Hepatocyte (in vitro differentiated cells): ENCODE data around the gene PCCA. TPM values are rescaled to one million over a fixed set of nuclear protein-coding genes. Genes with fewer than 3 reads are reported as not detected.

Experiments
- DNase-seq: peaks from one replicate; pipeline ENCODE4 v3.0.0-alpha.2; 2016; ENCODE audit warnings: low spot score
- H2AFZ ChIP-seq: fragments of 200-600 bp; sonication (generic); 2 replicates; pipeline ENCODE4 v1.6.0; 2016; ENCODE audit warnings: antibody characterized with exemption, mild to moderate bottlenecking
- H3K27ac ChIP-seq: fragments of 200-600 bp; sonication (generic); 2 replicates; pipeline ENCODE4 v1.5.1; 2016; ENCODE audit warnings: mild to moderate bottlenecking
- H3K27me3 ChIP-seq: fragments of 200-600 bp; sonication (generic); 2 replicates; pipeline ENCODE4 v1.6.1; 2016
- H3K36me3 ChIP-seq: fragments of 200-600 bp; sonication (generic); replicated peaks from 2 replicates; pipeline ENCODE4 v1.5.1; 2016; ENCODE audit warnings: low read depth; ENCODE audit not compliant: insufficient read depth
- H3K4me1 ChIP-seq: fragments of 200-600 bp; sonication (generic); 2 replicates; pipeline ENCODE4 v1.5.1; 2016; ENCODE audit warnings: mild to moderate bottlenecking, moderate library complexity; ENCODE audit not compliant: insufficient read depth
- H3K4me2 ChIP-seq: fragments of 200-600 bp; sonication (generic); 2 replicates; pipeline ENCODE4 v1.6.0; 2016
- H3K4me3 ChIP-seq: fragments of 200-600 bp; sonication (generic); 2 replicates; pipeline ENCODE4 v1.5.1; 2016; ENCODE audit warnings: mild to moderate bottlenecking
- H3K79me2 ChIP-seq: fragments of 200-600 bp; sonication (generic); 2 replicates; pipeline ENCODE4 v1.6.0; 2017; ENCODE audit warnings: mild to moderate bottlenecking
- H3K9me2 ChIP-seq: fragments of 200-600 bp; sonication (generic); replicated peaks from 2 replicates; pipeline ENCODE4 v1.6.0; 2017; ENCODE audit warnings: mild to moderate bottlenecking; ENCODE audit not compliant: insufficient read depth
- H3K9me3 ChIP-seq: fragments of 200-600 bp; sonication (generic); 2 replicates; pipeline ENCODE4 v1.5.1; 2016; ENCODE audit warnings: low read depth, mild to moderate bottlenecking
- H4K20me1 ChIP-seq: fragments of 200-600 bp; sonication (generic); 2 replicates; pipeline ENCODE4 v1.6.0; 2016; ENCODE audit warnings: mild to moderate bottlenecking; ENCODE audit not compliant: insufficient read depth, poor library complexity, severe bottlenecking
- EZH2 ChIP-seq: fragments of 200-600 bp; sonication (generic); IDR thresholded peaks from 2 replicates; pipeline ENCODE4 v1.6.1; 2016; ENCODE audit warnings: antibody characterized with exemption, mild to moderate bottlenecking, borderline replicate concordance
- EZH2phosphoT487 ChIP-seq: fragments of 200-600 bp; sonication (generic); IDR thresholded peaks from one replicate; pipeline ENCODE4 v1.6.1; 2018; ENCODE audit warnings: antibody characterized with exemption, mild to moderate bottlenecking, low read depth, moderate library complexity; ENCODE audit not compliant: unreplicated experiment, severe bottlenecking
- WGBS: methylation state at CpG from one replicate; pipeline ENCODE4 v1.1.6; 2016; ENCODE audit warnings: low lambda C conversion rate; ENCODE audit errors: missing lambda C conversion rate; 5-methylcytosine and 5-hydroxymethylcytosine counted together
- polyA plus RNA-seq: library from polyadenylated mRNA; unstranded; fragments of >200 nt; fragmentation: Nextera tagmentation; extraction: Ambion mirVana; gene quantifications from 2 replicates; pipeline ENCODE4 v1.2.1, GENCODE V29; 2016
- total RNA-seq: library from RNA; depleted of rRNA; stranded (reverse); fragments of >200 nt; gene quantifications from 2 replicates; pipeline ENCODE4 v1.2.3, GENCODE V29; 2014
- TF ChIP-seq, protein P1 (sequence below): fragments of 200-600 bp; sonication (generic); IDR thresholded peaks from 2 replicates; pipeline ENCODE4 v1.5.1; 2016; ENCODE audit warnings: antibody characterized with exemption, mild to moderate bottlenecking; ENCODE audit not compliant: poor library complexity

Gene PCCA
- total and polyA plus RNA-seq, 2 experiments from 2014 or later = 23.6 to 28.2 TPM

DNA sequence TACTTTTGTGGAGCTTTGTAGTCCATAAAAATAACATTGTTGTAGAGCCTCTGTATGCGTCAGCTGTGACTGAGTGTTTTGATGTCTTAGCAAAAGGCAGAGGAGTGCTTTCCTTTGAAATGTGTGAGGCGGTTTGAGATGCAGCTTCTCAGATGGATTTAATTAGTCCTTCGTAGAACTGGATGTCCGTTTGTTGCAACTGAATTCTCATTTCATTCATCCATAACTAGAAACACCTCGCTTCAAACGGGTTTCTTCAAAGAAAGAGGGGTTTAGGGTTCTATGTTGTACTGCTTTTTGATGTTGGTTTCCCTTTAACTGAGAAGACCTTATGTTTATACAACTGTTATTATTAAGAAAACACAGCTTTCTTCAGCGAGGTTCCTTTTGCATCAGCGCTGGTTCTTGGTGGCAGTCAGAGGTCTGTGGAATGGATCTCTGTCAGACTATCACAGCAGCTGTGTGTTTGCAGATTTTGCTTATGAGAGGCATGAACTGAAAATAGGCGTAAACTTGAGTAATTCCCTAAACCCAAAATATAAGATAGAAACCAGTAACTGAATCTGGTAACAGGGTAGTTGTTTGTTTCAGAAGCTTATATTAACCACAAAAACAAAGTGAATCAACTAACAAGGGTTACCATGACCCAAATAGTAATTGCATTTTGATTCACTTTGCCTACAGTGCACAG lies 305.3 kb downstream of the PCCA start:
- no peaks in the 10 kb centered on the region for H4K20me1 ChIP-seq
- peak overlapping the region; percentile 27 for H3K4me2 ChIP-seq
- H3K9me2 ChIP-seq = no peaks in the 10 kb centered on the region
- no peak overlapping the region for H3K4me3 ChIP-seq
- no peak overlapping the region for H2AFZ ChIP-seq
- no peaks in the 10 kb centered on the region for H3K79me2 ChIP-seq
- WGBS = 56% methylated on average over 9 of the region's 9 CpGs
- TF ChIP-seq, protein P1, sequence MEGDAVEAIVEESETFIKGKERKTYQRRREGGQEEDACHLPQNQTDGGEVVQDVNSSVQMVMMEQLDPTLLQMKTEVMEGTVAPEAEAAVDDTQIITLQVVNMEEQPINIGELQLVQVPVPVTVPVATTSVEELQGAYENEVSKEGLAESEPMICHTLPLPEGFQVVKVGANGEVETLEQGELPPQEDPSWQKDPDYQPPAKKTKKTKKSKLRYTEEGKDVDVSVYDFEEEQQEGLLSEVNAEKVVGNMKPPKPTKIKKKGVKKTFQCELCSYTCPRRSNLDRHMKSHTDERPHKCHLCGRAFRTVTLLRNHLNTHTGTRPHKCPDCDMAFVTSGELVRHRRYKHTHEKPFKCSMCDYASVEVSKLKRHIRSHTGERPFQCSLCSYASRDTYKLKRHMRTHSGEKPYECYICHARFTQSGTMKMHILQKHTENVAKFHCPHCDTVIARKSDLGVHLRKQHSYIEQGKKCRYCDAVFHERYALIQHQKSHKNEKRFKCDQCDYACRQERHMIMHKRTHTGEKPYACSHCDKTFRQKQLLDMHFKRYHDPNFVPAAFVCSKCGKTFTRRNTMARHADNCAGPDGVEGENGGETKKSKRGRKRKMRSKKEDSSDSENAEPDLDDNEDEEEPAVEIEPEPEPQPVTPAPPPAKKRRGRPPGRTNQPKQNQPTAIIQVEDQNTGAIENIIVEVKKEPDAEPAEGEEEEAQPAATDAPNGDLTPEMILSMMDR = no peak
- TF ChIP-seq EZH2phosphoT487 (no peak), EZH2 (no peak)
- H3K27me3 ChIP-seq = no peaks in the 10 kb centered on the region
- no peaks in the 10 kb centered on the region for H3K36me3 ChIP-seq
- no peaks in the 10 kb centered on the region for H3K4me1 ChIP-seq
- no peaks in the 10 kb centered on the region for H3K9me3 ChIP-seq
- H3K27ac ChIP-seq = peak overlapping the region; percentile 10
- DNase-seq = no peak

DNA sequence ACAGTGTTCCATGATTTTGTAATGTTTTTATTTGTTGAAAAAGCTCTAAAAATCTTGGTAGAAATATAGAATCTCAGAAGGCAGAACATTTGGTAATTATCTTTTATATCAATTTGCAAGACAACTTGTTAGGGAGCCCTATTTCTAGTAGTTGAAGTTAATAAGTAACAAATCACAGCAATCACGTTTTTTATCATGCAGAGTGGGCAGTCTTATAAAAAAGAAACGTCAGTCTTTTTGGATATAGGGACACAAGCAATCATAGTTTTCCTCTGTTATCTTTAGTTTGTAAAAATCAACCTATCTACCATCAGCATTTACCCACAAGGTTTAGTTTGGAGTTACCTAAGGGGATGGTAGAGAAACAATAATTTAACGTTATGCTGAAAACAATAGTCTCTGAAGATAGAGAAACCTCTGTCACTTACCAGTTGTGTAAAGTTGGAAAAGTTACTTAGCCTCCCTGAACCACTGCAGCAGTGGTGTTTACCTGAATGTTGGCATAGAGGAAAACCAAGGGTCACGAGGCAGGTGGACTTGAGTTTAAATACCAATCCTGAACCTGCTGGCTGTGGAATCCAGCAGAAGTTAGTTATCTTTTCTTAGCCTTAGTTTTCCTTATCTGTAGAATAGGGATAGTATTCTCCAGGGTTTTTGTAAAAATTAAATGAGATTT lies 306.9 kb downstream of the PCCA start:
- DNase-seq = no peak
- H3K4me1 ChIP-seq = no peaks in the 10 kb centered on the region
- H3K9me3 ChIP-seq = no peaks in the 10 kb centered on the region
- no peaks in the 10 kb centered on the region for H3K27me3 ChIP-seq
- no peaks in the 10 kb centered on the region for H3K79me2 ChIP-seq
- no peak overlapping the region for H2AFZ ChIP-seq
- H3K27ac ChIP-seq = no peak overlapping the region
- H3K36me3 ChIP-seq = no peaks in the 10 kb centered on the region
- no peak overlapping the region for H3K4me3 ChIP-seq
- 80% methylated on average over 4 of the region's 4 CpGs for WGBS
- no peak overlapping the region for H3K4me2 ChIP-seq
- TF ChIP-seq, protein P1 = no peak
- TF ChIP-seq EZH2phosphoT487 (no peak), EZH2 (no peak)
- no peaks in the 10 kb centered on the region for H3K9me2 ChIP-seq
- H4K20me1 ChIP-seq = no peaks in the 10 kb centered on the region

DNA sequence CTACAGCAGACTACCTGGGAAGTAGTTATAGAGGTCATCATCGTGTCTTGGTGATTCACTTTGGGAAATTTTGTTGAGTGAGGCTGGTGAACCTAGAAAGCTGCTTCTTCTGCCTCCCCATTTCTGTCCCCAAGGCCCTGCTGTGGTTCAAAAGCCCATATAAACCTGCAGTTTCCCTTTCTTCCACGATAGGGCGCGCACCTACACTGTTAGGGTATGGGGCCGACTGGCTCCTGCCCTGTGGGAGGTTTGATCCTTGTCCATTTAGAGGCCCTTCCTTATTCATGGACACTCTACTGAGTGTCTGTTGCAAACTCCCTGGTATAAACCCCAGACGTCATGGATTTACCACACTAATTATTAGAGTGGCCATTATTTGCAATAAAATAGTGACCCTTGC lies 307.9 kb downstream of the PCCA start:
- no peak overlapping the region for H3K4me2 ChIP-seq
- no peak for DNase-seq
- H3K9me2 ChIP-seq = no peaks in the 10 kb centered on the region
- 80% methylated on average over 6 of the region's 6 CpGs for WGBS
- H2AFZ ChIP-seq = no peak overlapping the region
- H4K20me1 ChIP-seq = no peaks in the 10 kb centered on the region
- no peak overlapping the region for H3K4me3 ChIP-seq
- H3K4me1 ChIP-seq = no peaks in the 10 kb centered on the region
- H3K36me3 ChIP-seq = no peaks in the 10 kb centered on the region
- no peaks in the 10 kb centered on the region for H3K79me2 ChIP-seq
- TF ChIP-seq, protein P1 = no peak
- no peak for TF ChIP-seq EZH2phosphoT487
- TF ChIP-seq EZH2 = no peak
- H3K27ac ChIP-seq = no peak overlapping the region
- H3K27me3 ChIP-seq = no peaks in the 10 kb centered on the region
- no peaks in the 10 kb centered on the region for H3K9me3 ChIP-seq
